GM12872 (cell line): ENCODE results near the gene AREG.

Experiments used
- TF ChIP-seq, protein P1 (sequence below): IDR thresholded peaks from 3 replicates; pipeline ENCODE4 v1.5.1; 2011; ENCODE audit warnings: low read depth, mild to moderate bottlenecking, low read length, moderate library complexity; ENCODE audit not compliant: insufficient read depth

The AREG gene

GRCh38 chr4:74435296-74435695, 9.6 kb upstream of the AREG start:
- TF ChIP-seq, protein P1, sequence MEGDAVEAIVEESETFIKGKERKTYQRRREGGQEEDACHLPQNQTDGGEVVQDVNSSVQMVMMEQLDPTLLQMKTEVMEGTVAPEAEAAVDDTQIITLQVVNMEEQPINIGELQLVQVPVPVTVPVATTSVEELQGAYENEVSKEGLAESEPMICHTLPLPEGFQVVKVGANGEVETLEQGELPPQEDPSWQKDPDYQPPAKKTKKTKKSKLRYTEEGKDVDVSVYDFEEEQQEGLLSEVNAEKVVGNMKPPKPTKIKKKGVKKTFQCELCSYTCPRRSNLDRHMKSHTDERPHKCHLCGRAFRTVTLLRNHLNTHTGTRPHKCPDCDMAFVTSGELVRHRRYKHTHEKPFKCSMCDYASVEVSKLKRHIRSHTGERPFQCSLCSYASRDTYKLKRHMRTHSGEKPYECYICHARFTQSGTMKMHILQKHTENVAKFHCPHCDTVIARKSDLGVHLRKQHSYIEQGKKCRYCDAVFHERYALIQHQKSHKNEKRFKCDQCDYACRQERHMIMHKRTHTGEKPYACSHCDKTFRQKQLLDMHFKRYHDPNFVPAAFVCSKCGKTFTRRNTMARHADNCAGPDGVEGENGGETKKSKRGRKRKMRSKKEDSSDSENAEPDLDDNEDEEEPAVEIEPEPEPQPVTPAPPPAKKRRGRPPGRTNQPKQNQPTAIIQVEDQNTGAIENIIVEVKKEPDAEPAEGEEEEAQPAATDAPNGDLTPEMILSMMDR = no peak

DNA sequence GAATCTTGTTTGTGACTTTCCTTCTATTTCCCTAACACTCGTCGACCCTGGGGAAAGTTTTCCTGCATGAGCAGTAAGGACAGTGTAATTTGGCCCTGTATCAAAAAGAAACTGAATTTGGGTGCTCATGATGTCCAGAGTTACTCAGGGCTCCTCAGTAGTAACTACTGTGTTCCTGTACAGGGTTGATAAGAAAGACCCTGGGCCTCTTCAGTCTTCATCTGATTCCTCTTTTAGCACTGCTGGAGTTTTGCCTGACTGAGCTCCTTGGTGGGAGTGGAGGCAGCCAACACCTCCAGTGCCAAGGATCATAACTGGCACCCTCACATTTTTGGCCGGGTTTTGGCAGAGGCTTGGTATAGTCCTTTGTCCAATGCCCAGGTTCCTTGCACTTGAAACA, 7.1 kb upstream of the AREG start:
- TF ChIP-seq, protein P1 = no peak

DNA sequence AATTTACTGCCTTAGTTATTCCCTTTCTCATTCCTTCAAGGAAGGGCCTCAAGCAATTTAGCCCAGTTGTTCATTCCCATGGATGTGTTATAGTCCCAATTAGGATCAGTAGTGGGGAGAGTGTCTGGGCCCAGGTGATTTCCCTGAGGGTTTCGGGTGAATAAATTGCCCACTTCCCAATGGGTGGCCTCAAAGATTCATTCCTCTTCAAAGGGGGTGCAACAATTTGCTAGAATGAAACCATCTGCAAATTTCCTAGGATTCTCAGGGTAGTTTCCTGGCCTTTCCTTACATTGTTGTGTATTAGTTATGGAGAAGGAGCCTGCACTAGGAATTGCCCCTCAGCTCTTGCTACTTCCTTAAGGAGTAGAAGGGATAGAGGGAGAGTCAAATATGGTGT, 6.3 kb upstream of the AREG start:
- TF ChIP-seq, protein P1 = no peak

DNA sequence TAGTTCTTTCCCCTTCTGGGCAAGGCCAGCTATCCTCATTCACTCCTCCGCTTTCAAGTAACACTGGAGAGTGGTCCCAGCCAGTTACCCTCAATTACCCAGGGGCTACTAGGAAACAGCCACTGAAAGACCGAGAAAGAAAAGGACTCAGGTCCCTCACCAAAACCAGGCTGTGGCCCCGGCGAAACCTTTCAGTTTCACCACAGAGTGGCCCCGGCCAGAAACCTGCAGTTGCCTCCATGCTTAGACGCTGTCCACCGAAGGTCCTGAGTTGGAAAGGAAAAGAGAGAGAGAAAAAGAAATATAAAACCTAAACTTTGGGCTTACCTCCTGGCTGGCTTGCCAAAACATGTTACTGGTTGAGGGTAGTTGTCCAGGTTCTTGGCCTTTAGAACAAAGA, 5.0 kb upstream of the AREG start:
- TF ChIP-seq, protein P1 = no peak

DNA sequence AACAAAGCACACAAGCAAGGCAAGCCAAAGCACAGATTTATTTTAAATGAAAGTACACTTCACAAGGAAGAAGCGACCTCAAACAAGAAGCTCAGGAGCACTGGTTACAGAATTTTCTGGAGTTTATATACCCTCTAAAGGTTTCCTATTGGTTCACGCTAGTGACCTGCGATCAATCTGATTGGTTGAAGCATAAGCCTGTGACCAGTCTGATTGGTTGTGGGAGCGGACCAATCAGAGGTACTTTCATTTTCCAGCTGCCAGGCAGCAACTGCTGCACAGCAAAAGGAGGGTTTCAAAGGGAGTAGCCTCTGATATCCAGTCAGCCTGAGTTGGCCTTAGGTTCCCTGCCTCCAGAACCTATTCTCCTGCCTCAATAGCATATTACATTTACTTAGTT, 4.6 kb upstream of the AREG start:
- TF ChIP-seq, protein P1 = no peak

- TF ChIP-seq, protein P1 = no peak
Measured at GRCh38 chr4:74441744-74442143, 3.2 kb upstream of the AREG start.

GRCh38 chr4:74446193-74446868, 1.4 kb downstream of the AREG start:
- TF ChIP-seq, protein P1 = no peak
